HG03575 (cell line): ENCODE measurements around the gene VWA5B2.

Experiments
- ATAC-seq: cut with Tn5 transposase; IDR thresholded peaks from one replicate; pipeline ENCODE4 v1.9.1; 2021; ENCODE audit not compliant: unreplicated experiment, insufficient number of reproducible peaks, low FRiP score; ENCODE audit errors: extremely low read depth

VWA5B2 gene

DNA sequence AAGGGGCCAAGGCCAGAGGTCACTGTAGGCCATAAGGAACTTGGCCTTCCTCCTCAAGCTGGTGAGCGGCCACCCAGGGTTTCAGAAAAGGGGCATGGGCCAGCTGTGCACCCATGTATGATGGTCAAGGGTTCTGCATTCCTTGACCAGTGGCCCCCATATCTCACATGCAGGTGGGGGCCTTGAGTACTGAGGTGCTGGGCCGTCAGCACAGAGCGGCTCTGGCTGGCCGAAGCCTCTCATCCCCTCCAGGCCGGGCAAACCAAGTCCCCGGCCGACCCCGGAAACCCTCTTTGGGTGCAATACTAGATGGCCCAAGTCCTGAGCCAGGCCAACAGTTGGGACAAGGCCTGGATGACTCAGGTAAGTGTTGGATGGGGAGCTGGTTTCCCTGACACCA lies 9.8 kb downstream of the VWA5B2 start:
- no peak for ATAC-seq

DNA sequence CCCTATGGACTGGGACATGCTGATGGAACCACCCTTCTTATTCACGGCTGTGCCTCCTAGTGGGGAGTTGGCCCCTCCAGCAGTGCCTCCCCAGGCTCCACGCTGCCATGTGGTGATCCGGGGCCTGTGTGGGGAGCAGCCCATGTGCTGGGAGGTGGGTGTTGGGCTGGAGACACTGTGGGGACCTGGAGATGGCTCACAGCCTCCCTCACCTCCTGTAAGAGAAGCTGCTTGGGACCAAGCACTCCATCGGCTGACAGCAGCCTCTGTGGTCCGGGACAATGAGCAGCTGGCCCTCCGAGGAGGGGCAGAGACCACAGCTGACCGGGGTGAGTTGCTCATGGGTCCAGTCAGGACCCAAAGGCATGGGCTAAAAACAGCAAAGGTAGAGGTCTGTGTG lies 10.3 kb downstream of the VWA5B2 start:
- ATAC-seq: no peak

GRCh38 chr3:184240384-184241140 lies 11.2 kb downstream of the VWA5B2 start:
- no peak for ATAC-seq

- no peak for ATAC-seq
These were observed 11.7 kb downstream of the VWA5B2 start for GRCh38 chr3:184241141-184241446.

DNA sequence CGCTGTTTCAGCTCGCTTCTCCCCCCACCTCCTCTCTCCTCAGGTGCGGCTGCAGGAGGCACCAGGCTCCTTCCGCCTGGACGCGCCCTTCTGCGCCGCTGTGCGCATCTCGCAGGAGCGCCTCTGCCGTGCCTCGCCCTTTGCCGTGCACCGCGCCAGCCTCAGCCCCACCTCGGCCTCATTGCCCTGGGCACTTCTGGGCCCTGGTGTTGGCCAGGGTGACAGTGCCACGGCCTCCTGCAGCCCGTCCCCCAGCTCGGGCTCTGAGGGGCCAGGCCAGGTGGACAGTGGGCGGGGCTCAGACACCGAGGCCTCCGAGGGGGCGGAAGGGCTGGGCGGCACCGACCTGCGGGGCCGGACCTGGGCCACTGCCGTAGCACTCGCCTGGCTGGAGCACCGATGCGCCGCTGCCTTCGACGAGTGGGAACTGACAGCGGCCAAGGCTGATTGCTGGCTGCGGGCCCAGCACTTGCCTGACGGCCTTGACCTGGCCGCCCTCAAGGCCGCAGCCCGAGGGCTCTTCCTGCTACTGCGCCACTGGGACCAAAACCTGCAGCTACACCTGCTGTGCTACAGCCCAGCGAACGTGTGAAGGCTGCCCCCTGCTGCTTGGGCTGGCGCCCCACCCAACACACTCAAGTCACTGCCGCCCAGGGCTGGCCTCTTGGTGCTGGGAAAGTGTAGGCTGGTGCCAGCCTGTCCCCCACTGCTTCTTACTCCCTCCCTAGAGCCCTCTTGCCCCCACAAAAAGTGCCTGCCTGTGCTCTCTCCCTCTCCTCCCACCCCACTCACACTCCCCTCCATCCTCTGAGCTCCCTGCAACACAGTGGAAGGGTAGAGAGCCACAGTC lies 12.3 kb downstream of the VWA5B2 start:
- ATAC-seq: no peak

GRCh38 chr3:184242297-184242685 lies 12.9 kb downstream of the VWA5B2 start:
- no peak for ATAC-seq

DNA sequence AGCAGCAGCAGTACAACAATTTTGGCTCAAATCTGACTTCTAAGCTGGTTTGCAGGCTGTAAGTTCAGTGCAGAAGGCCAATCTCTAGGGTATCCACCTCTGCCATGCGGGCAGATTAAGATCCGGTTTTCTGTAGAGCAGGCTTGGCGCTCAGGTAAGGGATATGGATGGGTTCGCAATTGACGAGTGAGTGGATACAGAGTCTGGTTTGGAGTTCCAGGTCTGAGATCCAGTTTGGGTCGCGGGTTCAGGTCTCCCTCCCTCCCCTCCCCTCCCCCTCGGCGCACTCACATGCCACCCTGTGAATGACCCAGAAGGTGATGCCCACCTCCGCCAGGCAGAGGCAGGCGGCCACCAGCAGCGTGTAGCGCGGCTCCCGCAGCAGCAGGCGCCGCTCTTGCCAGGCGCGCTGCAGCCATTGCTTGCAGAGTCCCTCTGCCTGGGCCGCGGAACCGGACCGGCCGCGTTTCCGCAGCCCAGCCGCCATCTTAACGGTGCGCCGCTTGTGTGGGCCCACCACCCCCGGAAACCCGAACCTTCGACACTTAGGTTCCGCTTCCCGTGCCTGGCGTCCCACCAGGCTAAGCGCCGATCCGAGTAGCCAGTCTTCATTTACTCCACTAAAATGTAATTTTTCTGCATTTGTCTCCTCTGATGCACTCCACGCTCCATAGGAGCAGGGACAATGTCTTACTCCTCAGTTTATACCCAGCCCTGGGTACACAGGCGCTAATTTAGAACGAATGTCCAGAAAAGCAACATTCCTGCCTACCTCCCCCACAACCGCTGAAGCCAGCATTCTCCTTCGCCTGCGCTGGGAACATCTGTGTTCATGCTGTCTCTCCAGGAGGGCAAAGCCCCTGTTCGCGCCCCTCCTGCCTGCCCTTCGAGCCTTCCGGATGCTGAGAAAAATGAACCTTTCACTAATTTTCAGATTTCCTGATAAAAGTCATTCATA lies 19.3 kb downstream of the VWA5B2 start, which contains the start of gene ALG3:
TSS of gene ALG3 (minus strand) at position 509 of the 958 bp plus-strand sequence. CDS start at position 487, 22 bp downstream.
- no peak for ATAC-seq

- peak; percentile 56 for ATAC-seq
These were observed 20.2 kb downstream of the VWA5B2 start, which contains the start of gene EEF1AKMT4 for GRCh38 chr3:184249412-184250166. Gene EEF1AKMT4, plus strand, starts transcription at chr3:184249672. Its CDS starts 23 bp downstream, at chr3:184249695.

DNA sequence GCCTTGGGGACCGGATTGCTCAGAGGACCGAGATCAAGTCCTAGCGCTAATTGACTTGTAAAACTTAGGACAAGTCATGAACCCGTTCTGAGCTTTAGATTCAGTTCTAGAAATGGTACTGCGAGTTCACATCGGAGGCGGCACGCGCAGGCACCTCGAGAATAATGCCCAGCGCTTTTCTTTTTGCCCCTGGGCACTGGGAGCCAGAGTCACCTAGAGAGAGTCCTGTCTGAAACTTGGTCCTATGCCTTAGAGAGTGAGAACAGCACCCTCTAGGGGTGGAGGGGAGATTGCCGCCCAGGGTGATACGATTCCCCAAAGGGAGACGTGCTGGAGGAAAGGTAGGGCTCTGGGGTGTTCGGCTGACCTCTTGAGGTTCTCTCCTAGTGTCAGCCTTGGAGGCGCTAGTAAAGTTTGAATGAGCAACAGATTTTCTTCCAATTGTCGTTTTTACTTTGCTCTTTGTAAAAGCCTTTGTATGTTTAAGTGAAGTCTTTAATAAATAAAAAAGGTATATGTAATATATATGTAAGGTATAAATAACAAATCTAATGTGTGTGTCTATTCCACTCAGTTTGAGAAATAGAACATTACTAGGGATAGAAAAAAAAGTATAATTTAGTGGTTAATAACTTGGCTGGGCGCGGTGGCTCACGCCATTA lies 20.9 kb downstream of the VWA5B2 start:
- ATAC-seq: peak; percentile 60

- ATAC-seq: no peak
These were observed 26.1 kb downstream of the VWA5B2 start for GRCh38 chr3:184255291-184256039.

DNA sequence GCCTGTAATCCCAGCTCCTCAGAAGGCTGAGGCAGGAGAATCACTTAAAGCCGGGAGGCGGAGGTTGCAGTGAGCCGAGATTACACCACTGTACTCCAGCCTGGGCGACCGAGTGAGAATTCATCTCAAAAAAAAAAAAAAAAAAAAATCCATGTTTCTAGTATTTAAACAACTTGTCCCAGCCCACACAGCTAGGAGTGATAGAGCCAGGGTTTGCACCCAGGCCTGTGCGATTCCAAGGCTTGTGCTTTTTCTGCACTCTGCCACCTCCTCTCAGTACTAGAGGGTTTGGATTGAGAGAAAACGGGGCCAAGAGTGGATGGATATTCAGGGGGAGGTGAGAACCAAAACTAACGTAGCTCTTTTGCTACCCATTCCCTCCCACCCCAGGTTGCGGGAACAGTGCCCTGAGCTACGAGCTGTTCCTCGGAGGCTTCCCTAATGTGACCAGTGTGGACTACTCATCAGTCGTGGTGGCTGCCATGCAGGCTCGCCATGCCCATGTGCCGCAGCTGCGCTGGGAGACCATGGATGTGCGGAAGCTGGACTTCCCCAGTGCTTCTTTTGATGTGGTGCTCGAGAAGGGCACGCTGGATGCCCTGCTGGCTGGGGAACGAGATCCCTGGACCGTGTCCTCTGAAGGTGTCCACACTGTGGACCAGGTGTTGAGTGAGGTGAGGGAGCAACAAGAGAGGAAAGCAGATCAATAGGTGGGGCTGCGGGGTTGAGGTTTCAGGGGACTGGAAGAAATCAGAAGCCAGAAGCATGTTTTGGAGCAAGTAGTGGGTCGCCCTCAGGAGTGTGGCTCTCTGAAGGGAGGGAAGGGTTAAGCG lies 27.9 kb downstream of the VWA5B2 start:
- no peak for ATAC-seq

GRCh38 chr3:184258926-184259325 lies 29.5 kb downstream of the VWA5B2 start:
- ATAC-seq: no peak

DNA sequence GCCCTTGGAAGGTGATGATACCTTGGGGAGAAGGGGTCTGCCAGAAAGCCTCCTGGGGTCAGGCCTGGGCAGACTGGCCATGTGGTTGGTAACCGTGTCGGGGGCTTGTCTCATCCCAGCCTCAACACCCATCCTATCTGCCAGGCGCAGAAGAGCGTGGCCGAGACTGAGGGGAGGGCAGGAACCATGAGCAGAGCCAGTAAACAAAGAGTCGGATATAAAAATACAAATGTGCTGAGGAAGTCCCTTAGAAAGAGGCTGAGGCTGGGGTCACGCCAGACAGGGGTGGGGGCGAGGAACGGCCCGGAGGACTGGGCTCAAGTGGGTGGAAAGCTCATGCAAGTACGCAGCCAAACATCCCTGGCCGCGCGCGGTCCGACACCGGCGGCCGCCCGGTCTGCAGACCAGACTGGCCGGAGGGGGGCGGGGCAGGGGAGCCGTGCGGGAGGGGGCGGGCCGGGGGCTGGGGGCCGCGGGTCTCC lies 30.1 kb downstream of the VWA5B2 start:
- no peak for ATAC-seq

DNA sequence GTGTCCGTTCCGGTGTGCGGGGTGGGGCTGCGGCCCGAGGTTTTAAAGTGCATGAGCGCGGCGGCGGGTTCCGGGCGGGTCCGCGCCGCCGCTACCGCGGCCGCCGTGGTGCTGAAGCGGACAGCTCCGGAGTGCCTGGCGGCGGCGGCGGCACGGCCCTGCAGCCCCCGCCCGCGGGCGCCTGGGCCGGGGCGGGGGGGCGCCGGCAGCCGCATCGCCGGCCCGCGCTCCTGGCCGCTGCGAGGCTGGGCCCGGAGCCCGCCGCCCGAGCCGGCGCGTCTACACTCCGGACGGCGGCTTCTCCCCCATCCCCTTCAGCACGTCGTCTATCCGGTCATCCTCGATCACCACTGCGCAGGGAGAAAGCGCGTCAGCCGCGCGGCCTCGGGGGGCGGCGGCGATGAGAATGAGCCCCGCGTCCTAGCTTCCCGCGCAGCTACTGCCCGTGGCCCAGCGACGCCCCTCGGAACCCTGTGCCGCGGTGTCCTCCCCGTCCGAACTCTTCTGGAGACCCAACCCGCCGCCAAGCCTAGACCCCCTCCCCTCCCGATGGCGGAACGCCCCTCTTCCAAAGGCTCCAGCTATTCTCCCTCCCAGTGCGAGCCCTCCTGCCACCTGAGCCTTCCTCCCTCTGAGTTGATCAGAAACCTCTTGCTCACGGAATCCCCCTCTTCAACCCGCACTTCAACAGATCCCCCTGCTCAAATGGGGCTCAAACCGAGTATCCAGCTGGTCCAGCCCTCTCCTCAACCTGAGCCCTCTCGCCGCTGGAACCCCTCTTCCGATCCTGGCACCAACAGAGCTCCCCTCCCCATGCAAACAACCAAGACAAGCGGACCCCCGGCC lies 30.7 kb downstream of the VWA5B2 start:
- ATAC-seq: no peak

DNA sequence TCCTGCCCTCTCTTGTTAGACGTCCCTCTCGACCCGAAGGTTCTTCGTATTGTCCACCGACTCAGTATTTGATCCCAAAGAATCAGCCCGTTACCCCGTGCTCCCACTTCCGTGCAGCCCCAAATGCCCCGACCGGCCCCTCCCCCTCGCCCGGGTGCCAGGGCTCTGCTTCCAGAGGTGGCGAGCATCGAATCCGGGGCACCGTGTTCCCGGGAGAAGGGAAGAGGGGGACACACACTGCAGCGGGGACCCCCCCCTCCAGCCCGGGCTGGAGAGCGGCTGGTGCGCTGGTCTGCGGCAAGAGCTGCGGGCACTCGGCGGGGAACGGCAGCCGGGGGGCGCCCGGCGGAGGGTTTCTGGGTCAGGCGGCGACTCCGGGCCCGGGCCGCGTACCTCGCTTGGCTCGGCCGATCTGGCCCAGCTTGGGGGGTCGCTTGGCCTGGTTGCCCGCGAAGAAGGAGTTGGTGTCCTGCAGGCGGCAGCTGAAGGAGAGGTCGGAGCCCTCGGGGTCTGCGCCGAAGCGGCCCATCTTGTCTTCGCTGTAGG lies 31.4 kb downstream of the VWA5B2 start:
- no peak for ATAC-seq
